Measurements from ENCODE around the gene CLRN1. TPM values are rescaled to one million over a fixed set of nuclear protein-coding genes. Genes with fewer than 3 reads are reported as not detected.

Gene CLRN1
- total RNA-seq, 1 experiment from 2014 or later = not detected

GRCh38 chr3:150975992-150976368 lies 3.5 kb upstream of the CLRN1 start:
- DNase-seq (ENCODE audit: low read depth) = no peak

DNA sequence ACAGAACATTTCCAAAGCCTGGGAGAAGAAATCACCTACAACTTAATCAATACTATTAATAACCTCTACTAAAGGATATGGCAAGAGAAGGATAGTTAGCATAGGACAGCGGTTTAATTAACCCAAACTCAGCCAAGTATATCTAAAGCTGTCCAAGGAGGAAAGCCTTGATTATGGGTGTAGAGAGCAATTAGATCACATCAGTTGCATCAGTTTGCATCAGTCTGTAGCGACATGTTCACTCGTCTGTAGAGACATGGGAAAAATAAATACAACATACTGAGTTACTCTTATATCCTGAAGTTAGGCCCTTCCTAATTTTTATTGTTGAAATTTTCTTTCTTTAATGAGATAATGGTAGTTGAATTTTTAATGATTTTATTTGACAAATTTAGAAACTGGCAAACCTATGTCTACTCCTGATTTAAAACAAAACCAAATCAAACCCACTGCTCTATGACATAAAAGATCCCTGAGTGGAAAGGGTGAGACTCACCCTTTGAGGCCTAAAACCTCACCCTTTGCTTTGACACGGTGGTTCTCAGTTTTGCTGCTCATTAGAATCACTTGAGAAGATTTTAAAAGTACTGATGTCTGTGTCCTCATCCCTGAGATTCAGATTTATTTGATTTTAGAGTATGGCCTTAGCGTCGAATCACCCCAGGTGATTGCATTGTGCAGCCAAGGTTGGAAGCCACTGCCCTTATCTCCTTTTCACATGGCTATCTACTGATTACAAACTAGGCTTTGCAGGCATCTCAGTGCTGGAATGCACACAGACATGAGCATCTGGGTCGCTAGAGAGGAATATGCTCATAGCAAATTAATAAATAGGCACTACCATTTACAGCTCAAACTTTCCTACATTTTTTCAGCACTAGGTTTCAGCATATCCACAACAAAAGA lies 2.8 kb upstream of the CLRN1 start:
- no peak for DNase-seq (ENCODE audit: low read depth)

DNA sequence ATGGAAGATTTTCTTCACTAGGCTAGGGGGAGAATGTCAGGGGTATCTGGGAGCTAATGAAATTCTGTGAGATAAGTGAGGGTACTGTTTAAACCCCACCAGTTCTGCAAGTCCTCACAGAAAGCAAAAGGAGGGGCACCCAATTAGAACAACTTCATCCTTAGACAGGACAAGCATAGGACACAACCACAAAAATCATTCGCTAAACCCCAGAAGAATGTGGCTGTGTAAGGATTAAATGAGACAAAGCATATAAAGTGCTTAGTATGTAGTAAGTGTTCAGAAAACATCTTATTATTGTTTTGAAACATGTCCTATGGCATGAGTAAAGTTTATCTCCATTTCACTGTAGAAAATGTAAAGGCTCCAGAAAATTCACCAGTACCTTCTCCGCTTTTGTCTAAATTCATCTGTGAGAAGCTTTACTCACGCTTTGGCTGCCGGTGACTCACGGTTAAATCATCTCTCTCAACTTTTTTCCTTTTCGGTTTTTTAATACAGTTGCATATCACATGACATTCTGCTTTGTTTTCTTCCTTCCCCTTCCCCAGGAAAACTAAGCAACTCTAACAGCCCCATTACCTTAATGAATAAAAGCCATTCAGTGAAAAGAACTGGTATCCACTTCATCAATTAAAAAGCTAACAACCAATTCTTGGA lies 1.7 kb downstream of the CLRN1 start:
- DNase-seq (ENCODE audit: low read depth) = peak; percentile 70

DNA sequence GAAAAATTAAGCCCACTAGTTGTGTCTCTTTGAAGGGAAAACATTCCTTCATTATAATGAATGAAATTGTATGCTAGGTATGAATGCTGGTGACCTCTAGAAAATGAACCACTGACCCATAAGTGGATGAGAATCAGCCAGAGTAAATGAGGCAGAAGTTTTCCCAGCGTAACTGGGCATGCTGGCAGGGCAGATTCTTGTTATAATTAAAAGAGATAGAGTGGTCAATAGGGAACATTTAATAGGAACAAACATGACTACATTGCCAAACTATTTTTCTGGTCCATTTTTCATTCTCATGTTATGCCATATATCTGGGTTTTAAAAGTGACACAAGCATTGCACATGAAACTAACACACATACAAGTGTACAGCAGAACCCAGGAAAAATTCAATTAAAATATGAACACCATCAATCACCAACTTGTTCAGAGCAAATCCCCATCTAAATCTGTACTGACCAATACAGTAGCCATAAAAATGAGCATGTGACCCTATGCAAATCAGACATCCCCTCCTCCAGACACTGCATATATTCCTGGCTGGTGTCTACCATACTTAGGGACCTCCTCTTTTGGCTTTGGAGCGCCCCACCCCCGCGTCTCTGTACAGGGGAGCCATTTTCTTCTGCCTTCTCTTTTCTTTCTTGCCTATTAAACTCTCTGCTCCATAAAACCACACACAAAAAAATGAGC lies 4.0 kb downstream of the CLRN1 start:
- DNase-seq (ENCODE audit: low read depth) = no peak

GRCh38 chr3:150965436-150965835 lies 7.1 kb downstream of the CLRN1 start:
- no peak for DNase-seq (ENCODE audit: low read depth)

DNA sequence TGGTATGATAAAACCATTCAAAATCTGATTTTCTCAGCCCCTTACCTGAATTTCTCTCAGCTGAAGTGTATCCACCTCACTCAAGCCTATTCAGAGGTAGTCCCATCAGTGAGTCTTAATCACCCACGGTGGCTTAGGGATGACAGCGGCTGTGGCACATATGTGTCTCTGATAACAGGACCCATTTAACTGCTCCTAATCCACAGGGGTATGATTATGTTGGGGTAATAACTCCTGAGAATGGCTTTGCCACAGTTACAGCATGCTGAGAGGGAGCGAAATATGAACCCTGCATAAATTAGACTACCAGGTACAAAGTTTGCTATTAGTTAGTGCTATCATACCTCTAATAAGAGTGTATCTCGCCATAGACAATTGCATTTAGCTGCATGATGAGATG lies 10.6 kb downstream of the CLRN1 start:
- DNase-seq (ENCODE audit: low read depth) = no peak

DNA sequence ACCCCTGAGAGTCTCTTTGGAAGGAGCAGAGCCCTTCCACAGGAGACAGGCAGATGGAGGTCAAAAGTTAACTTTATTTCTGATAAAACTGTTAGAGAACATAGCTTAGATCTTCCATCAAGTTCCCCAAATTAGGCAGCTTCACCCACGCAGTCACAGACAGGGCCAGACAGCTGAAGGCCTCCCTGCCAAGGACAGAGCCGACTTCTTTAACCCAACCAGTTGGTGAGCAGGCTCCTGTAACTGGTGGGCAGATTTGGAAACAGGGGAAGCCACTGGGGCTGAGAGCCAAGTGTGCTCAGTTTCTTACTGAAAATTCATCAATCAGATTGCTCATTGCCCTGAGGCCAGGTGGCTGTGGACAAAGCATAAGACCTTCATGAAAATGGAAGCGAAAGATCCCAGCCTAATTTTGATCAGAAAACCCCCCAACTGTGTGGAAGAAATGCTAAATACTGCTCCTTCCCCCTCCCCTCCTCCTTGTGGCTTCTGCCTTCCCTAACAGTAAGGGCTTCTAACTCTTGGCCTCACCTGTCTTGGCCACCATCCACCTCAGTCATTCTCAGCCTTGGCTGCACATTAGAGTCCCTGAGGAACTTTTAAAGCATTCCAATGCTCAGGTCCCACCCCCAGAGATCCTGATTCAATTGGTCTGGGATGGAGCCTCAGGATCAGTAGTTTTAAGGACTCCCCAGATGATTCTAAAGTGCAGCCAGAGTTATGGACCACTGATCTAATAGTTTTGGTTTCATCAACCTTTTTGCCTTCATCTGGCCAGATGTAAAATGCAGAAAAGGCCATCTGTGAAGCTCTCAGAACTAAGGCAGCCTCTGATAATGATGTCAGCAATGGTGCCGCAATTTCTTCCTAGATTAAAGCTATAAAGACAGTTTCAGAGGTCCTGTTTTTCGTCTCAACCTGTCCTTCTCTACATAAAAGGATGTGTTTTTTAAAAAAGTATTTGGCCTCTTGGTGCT lies 11.5 kb downstream of the CLRN1 start:
- no peak for DNase-seq (ENCODE audit: low read depth)

DNA sequence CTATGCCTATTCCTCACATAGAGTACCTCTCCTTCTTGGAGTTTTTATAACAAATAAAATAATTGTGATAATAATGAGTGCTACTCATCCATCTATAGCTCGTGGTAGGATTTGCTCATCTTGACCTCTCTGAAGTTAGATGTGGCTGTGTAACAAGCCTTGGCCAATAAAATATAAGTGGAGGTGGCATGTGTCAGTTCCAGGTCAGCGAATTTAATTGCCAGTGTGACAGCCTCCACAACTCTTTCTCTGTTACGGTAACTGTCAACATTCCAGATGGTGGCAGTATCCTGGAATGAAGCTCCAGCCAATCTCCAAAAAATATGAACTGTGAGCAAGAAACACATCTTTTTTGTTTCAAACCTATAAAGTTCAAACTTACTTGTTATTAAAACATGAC lies 13.8 kb downstream of the CLRN1 start:
- no peak for DNase-seq (ENCODE audit: low read depth)

DNA sequence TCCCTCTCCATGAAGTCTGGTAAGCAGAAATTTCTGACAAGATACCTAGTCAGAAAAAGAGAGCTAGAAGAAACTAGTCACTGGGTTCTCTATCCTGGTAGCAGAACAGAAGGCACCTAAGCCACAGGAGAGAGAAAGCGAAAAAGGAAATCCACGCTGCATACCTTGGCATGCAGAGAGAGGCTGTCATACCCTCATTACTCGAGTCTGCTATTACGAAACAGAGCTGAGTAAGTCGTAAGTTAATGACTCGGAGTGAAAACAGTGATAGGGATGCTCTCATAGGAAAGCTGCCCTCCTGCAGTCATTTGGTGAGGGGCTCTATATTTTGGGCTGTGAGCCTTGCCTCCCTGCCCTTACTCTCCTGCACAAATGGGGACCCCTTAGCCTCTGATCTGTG lies 16.2 kb downstream of the CLRN1 start:
- peak; percentile 14 for DNase-seq (ENCODE audit: low read depth)

GRCh38 chr3:150951923-150952322 lies 20.6 kb downstream of the CLRN1 start:
- no peak for DNase-seq (ENCODE audit: low read depth)

DNA sequence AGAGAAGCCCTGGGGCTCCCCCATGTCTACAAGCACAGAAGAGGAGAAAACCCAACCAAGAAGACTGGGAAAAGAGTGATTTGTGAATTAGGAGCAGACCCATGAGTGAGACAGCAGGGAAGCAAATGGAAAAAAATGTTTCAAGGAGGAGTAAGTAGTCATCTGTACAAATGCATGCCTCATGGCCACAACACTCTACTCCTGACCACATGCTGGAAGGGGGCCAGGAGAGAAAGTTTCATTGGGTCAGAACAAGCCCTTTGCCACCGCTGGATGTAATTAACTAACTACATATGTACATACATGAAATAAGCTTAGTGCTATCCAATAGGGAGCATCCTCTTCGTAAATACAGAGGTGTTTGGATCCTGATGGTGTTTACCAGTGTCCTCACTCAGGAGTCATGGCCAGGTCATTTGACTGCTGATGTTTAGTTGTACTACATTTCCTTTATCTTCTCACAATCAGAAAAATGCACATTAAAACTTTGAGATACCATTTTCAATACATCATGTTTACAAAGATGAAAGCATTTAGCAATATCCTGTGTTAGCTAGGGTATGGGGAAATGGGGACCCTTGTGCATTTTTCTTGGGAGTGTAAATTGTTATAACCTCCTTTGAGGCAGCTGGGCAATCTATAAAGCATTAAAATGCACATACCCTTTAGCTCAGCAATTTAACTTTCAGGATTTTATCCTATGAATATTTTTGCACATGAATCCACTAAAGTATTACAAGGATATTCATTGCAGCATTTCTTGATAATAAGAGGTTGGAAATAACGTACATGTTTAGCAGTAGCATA lies 27.1 kb downstream of the CLRN1 start:
- peak; percentile 71 for DNase-seq (ENCODE audit: low read depth)

- DNase-seq (ENCODE audit: low read depth) = no peak
These were observed 30.3 kb downstream of the CLRN1 start for GRCh38 chr3:150942221-150942620.

- no peak for DNase-seq (ENCODE audit: low read depth)
These were observed 35.8 kb downstream of the CLRN1 start for GRCh38 chr3:150936693-150937092.

DNA sequence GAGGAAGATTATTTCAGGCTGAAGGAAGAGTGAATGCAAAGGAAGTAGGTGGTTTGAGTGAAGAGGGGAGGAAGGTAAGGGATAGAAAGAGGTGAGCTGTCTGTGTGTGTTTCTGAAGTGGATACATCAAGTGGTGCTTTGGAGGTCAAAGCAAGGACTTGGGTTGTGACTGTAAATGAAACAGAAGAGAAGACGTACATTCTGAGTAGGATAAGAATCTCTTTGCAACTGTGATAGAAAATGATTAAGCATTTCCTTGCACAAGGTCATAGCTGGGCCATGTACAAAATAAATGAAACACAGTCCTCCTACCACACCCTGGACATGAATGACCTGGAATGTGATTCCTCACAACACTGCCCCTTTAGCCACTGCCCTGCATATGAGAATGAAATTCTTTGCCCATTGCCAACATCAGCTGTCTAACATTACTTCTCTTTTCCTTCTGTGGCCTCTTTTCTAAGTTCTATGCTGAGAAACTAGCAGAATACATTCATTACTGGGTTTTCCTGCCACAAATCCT lies 39.0 kb downstream of the CLRN1 start:
- peak; percentile 41 for DNase-seq (ENCODE audit: low read depth)

GRCh38 chr3:150931745-150932144 lies 40.8 kb downstream of the CLRN1 start:
- no peak for DNase-seq (ENCODE audit: low read depth)

- no peak for DNase-seq (ENCODE audit: low read depth)
These were observed 41.7 kb downstream of the CLRN1 start for GRCh38 chr3:150930839-150931238.

DNA sequence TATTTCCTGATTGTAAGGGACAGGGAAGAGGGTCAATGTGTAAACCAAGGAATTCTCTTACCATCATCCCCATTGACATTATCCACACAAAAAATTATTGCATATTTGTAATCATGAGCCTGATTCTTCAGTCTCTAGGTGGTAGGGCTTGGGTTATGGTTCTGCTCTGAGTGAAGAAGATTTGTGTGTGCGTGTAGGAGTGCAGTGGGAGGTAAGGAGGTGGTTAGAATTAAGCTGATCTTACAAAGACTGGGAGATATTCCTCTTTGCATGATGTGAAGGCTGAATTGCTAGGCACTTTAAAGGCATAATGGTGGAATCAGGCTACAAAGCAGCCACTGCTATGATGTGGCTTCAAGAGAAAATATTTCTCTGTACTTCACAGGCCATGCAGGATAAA lies 44.3 kb downstream of the CLRN1 start:
- DNase-seq (ENCODE audit: low read depth) = no peak

GRCh38 chr3:150926328-150926727 lies 46.2 kb downstream of the CLRN1 start:
- DNase-seq (ENCODE audit: low read depth) = no peak

DNA sequence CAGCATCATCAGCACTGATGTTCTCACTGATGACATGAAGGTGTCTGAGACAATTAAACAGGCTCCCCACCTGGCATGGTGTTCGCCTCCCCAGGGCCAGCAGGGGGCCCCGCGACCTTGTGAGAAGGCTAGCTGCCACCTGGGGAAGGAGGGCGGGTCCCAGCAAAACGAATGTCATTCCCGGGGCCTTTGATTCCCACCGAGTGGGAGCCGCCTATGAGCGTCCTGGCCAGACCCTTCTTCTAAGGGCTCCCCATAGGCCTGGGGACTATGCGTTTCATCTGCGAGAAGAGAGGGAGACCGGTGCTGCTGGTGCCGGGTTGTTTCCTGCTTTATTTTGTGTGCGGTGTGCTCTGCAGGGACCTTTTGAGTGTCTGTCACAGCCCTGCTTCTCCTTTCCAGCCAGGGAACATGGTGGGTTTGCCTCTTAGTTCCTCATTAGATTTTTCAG lies 46.8 kb downstream of the CLRN1 start:
- peak; percentile 14 for DNase-seq (ENCODE audit: low read depth)

DNA sequence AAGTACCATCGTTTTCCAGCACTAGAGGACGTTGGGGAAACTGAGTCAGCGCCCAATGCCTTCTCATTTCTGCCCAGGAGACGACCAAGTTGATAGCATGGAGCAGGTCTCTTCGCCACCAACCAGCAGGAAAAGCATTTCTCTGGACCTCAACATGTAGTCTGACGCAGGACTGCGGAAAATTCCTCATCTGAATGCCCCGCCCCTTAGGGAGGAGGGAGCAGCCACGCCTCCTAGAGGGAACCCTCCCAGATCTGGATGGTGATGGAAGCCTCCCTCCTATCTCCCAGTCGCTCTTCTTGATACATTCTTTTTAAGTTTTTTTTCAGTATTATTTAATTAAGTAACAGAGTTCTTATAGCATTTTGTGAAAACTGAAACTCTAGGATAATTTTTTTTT lies 49.9 kb downstream of the CLRN1 start:
- DNase-seq (ENCODE audit: low read depth) = peak; percentile 52

Data from RPMI7951 (cell line).